Stomach (tissue), 4 donors: ENCODE data around the gene CHMP4B.

ENCODE experiments used
- EP300 ChIP-seq: sonication (generic); formaldehyde crosslinking; IDR thresholded peaks from one replicate; pipeline ENCODE4 v1.6.1; 2017; ENCODE audit warnings: antibody characterized with exemption
- POLR2A ChIP-seq, 4 donors: fragments of 450-650 bp; IDR thresholded peaks; one replicate each; pipeline ENCODE4 v1.6.1; 2016; ENCODE audit warnings: antibody characterized with exemption in 4 of 4, control low read depth in 2 of 4, mild to moderate bottlenecking in 1 of 4, moderate library complexity in 1 of 4
- POLR2AphosphoS5 ChIP-seq, 3 donors: sonication (generic); formaldehyde crosslinking; IDR thresholded peaks; one replicate each; pipeline ENCODE4 v1.6.1; 2016; ENCODE audit warnings: antibody characterized with exemption in 3 of 3
- TF ChIP-seq, protein P1 (sequence below), 7 experiments: fragments of 450-650 bp in 4 of 7; fragments of 200-600 bp in 3 of 7; sonication (generic) in 3 of 7; IDR thresholded peaks; one replicate each; pipeline ENCODE4 v1.5.1; 2016 to 2019; ENCODE audit warnings: antibody characterized with exemption in 7 of 7, control low read depth in 2 of 7, mild to moderate bottlenecking in 1 of 7

DNA sequence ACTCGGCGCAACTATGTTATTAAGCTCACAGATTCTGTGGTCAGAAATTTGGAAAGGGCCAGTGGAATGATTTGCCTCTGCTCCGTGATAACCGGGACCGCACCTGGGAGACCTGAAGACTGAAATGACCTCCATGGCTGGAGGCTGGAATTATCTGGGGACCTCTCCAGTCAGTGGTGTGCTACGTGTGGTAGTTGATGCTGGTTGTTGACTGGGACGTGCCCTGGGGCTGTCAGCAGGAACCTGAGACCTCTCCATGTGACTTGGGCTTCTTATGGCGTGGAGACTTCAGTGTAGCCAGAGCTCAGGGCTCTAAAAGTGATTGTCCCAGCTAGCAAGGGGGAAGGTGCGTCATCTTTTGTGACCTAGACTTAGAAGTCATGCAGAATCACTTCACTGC is 50.3 kb downstream of the CHMP4B start:
- TF ChIP-seq, protein P1, sequence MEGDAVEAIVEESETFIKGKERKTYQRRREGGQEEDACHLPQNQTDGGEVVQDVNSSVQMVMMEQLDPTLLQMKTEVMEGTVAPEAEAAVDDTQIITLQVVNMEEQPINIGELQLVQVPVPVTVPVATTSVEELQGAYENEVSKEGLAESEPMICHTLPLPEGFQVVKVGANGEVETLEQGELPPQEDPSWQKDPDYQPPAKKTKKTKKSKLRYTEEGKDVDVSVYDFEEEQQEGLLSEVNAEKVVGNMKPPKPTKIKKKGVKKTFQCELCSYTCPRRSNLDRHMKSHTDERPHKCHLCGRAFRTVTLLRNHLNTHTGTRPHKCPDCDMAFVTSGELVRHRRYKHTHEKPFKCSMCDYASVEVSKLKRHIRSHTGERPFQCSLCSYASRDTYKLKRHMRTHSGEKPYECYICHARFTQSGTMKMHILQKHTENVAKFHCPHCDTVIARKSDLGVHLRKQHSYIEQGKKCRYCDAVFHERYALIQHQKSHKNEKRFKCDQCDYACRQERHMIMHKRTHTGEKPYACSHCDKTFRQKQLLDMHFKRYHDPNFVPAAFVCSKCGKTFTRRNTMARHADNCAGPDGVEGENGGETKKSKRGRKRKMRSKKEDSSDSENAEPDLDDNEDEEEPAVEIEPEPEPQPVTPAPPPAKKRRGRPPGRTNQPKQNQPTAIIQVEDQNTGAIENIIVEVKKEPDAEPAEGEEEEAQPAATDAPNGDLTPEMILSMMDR (IDR thresholded peaks at IDR 0.05) = no peak
- no peak for TF ChIP-seq POLR2A (IDR thresholded peaks at IDR 0.05)
- no peak for TF ChIP-seq POLR2AphosphoS5 (IDR thresholded peaks at IDR 0.05)
- no peak for TF ChIP-seq EP300
